Measurements from ENCODE around the gene HEATR5A.

HEATR5A gene

DNA sequence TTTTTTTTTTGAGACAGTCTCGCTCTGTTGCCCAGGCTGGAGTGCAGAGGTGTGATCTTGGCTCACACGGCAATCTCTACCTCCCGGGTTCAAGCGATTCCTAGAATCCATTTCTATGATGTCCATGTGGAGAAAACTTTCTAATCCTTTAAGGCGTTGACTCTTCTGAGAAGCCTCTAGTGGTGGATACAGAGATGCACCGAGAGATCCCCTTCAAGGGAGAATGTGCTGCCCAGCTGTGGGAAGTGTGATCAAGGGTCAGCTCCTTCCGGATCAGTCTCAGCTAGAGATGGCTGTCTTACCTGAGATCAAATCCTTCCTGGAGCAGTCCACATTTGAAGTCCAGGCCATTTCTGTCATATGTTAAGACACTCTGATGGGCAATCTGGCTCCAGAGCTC, 120.1 kb downstream of the HEATR5A start:
- no peak for TF ChIP-seq EP300 (IDR thresholded peaks at IDR 0.05; ENCODE audit: borderline replicate concordance)

DNA sequence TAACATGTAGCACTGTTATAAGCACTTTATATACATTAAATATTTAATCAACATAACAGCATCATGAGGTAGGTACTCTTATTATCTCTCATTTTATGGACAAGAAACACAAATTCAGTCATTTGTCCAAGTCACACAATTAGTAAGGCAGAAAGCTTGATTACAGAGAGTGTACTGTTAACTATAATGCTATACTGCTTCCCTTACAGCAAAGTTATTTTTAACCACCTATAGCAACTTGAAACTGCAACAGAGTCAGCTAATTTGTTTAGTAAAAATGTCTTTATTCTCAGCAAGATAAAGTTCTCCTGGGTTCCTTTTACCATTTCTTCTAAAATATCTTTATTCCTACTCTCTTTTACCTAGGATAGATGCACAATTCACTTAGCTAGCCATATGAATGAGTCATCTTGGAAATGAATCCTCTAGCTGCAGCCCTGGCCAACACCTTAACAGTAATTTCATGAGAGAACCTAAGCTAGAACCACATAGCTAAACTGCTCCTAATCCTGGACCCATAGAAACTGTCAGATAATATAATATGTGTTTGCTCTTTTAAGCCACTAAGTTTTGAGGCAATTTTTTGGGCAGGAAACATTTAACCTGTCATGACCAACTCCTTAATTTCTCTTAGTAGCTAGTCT, 122.5 kb downstream of the HEATR5A start:
- TF ChIP-seq RAD21 (IDR thresholded peaks at IDR 0.05; ENCODE audit: low read depth) (no peak), EGR1 (IDR thresholded peaks at IDR 0.05) (no peak), NFIC (IDR thresholded peaks at IDR 0.05) (no peak), FOXM1 (IDR thresholded peaks at IDR 0.05; ENCODE audit: borderline replicate concordance, low read depth) (no peak), YY1 (IDR thresholded peaks at IDR 0.05; ENCODE audit: low read depth) (no peak), CREB1 (IDR thresholded peaks at IDR 0.05; ENCODE audit: low read depth) (no peak), TAF1 (IDR thresholded peaks at IDR 0.05; ENCODE audit: low read depth) (no peak), TEAD4 (IDR thresholded peaks at IDR 0.05) (no peak), EP300 (IDR thresholded peaks at IDR 0.05; ENCODE audit: borderline replicate concordance) (no peak)
- TF ChIP-seq, protein P1, sequence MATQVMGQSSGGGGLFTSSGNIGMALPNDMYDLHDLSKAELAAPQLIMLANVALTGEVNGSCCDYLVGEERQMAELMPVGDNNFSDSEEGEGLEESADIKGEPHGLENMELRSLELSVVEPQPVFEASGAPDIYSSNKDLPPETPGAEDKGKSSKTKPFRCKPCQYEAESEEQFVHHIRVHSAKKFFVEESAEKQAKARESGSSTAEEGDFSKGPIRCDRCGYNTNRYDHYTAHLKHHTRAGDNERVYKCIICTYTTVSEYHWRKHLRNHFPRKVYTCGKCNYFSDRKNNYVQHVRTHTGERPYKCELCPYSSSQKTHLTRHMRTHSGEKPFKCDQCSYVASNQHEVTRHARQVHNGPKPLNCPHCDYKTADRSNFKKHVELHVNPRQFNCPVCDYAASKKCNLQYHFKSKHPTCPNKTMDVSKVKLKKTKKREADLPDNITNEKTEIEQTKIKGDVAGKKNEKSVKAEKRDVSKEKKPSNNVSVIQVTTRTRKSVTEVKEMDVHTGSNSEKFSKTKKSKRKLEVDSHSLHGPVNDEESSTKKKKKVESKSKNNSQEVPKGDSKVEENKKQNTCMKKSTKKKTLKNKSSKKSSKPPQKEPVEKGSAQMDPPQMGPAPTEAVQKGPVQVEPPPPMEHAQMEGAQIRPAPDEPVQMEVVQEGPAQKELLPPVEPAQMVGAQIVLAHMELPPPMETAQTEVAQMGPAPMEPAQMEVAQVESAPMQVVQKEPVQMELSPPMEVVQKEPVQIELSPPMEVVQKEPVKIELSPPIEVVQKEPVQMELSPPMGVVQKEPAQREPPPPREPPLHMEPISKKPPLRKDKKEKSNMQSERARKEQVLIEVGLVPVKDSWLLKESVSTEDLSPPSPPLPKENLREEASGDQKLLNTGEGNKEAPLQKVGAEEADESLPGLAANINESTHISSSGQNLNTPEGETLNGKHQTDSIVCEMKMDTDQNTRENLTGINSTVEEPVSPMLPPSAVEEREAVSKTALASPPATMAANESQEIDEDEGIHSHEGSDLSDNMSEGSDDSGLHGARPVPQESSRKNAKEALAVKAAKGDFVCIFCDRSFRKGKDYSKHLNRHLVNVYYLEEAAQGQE (IDR thresholded peaks at IDR 0.05; ENCODE audit: low read depth), result no peak
- TF ChIP-seq, protein P2, sequence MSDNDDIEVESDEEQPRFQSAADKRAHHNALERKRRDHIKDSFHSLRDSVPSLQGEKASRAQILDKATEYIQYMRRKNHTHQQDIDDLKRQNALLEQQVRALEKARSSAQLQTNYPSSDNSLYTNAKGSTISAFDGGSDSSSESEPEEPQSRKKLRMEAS (IDR thresholded peaks at IDR 0.05), result no peak
- TF ChIP-seq, protein P3, sequence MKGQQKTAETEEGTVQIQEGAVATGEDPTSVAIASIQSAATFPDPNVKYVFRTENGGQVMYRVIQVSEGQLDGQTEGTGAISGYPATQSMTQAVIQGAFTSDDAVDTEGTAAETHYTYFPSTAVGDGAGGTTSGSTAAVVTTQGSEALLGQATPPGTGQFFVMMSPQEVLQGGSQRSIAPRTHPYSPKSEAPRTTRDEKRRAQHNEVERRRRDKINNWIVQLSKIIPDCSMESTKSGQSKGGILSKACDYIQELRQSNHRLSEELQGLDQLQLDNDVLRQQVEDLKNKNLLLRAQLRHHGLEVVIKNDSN (IDR thresholded peaks at IDR 0.05), result no peak

DNA sequence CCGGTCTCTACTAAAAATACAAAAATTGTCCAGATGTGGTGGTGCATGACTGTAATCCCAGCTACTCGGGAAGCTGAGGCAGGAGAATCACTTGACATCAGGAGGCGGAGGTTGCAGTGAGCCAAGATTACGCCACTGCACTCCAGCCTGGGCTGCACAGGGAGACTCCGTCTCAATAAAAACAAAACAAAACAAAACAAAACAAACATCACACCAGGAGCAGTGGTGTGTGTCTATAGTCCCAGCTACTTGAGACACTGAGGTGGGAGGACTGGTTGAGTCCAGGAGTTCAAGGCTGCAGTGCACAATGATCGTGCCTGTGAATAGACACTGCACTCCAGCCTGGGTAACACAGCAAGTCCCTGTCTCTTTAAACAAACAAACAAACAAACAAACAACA, 123.2 kb downstream of the HEATR5A start:
- no peak for TF ChIP-seq ZBTB7A (IDR thresholded peaks at IDR 0.05; ENCODE audit: low read depth)
- TF ChIP-seq RAD21 (IDR thresholded peaks at IDR 0.05; ENCODE audit: low read depth), result no peak
- TF ChIP-seq EP300 (IDR thresholded peaks at IDR 0.05; ENCODE audit: borderline replicate concordance), result no peak
- TF ChIP-seq, protein P3 (IDR thresholded peaks at IDR 0.05), result no peak
- TF ChIP-seq TAF1 (IDR thresholded peaks at IDR 0.05; ENCODE audit: low read depth), result no peak
- no peak for TF ChIP-seq CREB1 (IDR thresholded peaks at IDR 0.05; ENCODE audit: low read depth)

DNA sequence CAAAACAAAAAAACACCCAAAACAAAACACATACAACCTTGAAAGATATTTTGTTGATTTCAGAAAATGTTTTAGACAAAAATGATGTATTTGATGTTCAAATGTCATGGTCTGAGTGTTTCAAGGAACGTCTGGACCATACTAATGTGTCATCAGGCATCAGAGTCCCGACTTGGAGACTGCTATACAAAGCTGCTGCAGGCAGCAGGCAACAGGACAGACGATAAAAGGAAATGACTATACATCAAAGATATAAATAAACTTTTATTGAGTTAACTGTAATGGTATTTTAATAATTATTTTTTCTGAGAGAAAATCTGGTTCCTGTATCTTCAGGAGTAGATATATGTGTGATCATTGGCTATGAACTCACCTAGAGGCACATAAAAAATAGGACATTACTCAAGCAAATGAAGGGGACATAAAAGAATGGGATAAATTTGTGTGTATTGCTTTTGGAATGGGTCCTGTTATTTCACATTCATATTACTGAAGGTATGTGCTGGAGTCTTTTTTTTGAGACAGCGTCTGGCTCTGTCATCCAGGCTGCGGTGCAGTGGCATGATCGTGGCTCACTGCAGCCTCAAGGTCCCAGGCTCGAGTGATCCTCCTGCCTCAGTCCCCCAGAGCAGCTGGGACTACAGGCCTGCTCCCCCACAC, 125.5 kb downstream of the HEATR5A start:
- TF ChIP-seq ZBTB7A (IDR thresholded peaks at IDR 0.05; ENCODE audit: low read depth), result no peak
- no peak for TF ChIP-seq EGR1 (IDR thresholded peaks at IDR 0.05)
- TF ChIP-seq NFIC (IDR thresholded peaks at IDR 0.05), result no peak
- TF ChIP-seq YY1 (IDR thresholded peaks at IDR 0.05; ENCODE audit: low read depth), result no peak
- no peak for TF ChIP-seq TEAD4 (IDR thresholded peaks at IDR 0.05)
- no peak for TF ChIP-seq CREB1 (IDR thresholded peaks at IDR 0.05; ENCODE audit: low read depth)
- no peak for TF ChIP-seq FOXM1 (IDR thresholded peaks at IDR 0.05; ENCODE audit: borderline replicate concordance, low read depth)
- no peak for TF ChIP-seq TAF1 (IDR thresholded peaks at IDR 0.05; ENCODE audit: low read depth)
- TF ChIP-seq RAD21 (IDR thresholded peaks at IDR 0.05; ENCODE audit: low read depth), result no peak

DNA sequence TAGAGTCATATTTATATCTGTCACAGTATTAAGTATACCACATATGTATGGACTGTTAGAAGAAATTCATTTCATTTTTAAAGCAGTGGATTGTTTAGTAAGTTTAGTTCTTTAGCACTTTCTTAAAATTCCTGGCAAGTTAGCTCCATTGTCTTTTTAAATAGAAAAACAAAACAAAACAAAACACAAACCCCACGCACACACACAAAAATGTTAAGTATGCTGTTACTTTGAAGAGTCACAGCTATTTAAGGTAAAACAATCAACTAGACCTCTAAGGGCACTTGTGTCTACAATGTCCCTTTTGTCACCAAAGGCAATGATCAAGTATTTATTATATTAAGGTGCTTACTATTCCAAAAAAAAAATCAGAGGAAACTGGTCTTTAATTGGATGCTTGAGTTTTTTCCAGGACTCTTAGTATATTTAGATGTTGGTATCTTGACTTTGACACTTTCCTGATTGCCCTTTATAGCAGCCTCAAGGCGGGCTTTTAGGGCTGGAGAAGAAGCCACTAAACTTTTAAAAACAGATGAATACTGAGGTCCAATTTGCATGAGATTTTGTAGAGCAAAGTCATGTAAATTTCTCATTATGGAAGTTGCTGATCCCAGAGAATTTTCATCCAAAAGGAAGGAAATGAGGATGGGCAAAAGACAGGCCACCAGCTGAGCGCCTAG, 127.3 kb downstream of the HEATR5A start:
- no peak for TF ChIP-seq ZBTB7A (IDR thresholded peaks at IDR 0.05; ENCODE audit: low read depth)
- TF ChIP-seq NFIC (IDR thresholded peaks at IDR 0.05), result no peak
- no peak for TF ChIP-seq EGR1 (IDR thresholded peaks at IDR 0.05)
- TF ChIP-seq TEAD4 (IDR thresholded peaks at IDR 0.05), result no peak
- TF ChIP-seq, protein P2 (IDR thresholded peaks at IDR 0.05), result no peak
- TF ChIP-seq TAF1 (IDR thresholded peaks at IDR 0.05; ENCODE audit: low read depth), result no peak
- TF ChIP-seq, protein P1 (IDR thresholded peaks at IDR 0.05; ENCODE audit: low read depth), result no peak
- TF ChIP-seq TCF12 (IDR thresholded peaks at IDR 0.05; ENCODE audit: low read depth), result no peak

DNA sequence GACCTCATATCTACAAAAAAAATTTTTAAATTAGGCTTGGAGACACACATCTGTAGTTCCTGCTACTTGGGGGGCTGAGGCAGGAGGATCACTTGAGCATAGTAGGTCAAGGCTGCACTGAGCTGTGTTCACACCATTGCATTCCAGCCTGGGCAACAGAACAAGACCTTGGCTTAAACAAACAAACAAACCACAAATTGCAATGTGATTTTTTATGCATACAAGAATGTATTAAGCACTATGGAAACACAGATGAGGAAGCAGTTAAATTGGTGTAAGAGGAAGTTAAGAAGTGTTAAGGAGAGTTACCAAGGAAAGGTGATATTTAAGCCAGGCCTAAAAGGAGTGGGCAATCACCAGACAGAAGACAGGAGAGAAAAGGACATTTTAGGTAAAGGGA, 129.1 kb downstream of the HEATR5A start:
- TF ChIP-seq, protein P2 (IDR thresholded peaks at IDR 0.05), result no peak
- TF ChIP-seq EP300 (IDR thresholded peaks at IDR 0.05; ENCODE audit: borderline replicate concordance), result no peak
- no peak for TF ChIP-seq YY1 (IDR thresholded peaks at IDR 0.05; ENCODE audit: low read depth)
- no peak for TF ChIP-seq FOXM1 (IDR thresholded peaks at IDR 0.05; ENCODE audit: borderline replicate concordance, low read depth)
- TF ChIP-seq CREB1 (IDR thresholded peaks at IDR 0.05; ENCODE audit: low read depth), result no peak
- no peak for TF ChIP-seq CEBPB (IDR thresholded peaks at IDR 0.05)
- TF ChIP-seq RAD21 (IDR thresholded peaks at IDR 0.05; ENCODE audit: low read depth), result no peak
- TF ChIP-seq EGR1 (IDR thresholded peaks at IDR 0.05), result no peak
- no peak for TF ChIP-seq TEAD4 (IDR thresholded peaks at IDR 0.05)
- TF ChIP-seq, protein P3 (IDR thresholded peaks at IDR 0.05), result no peak
- TF ChIP-seq, protein P1 (IDR thresholded peaks at IDR 0.05; ENCODE audit: low read depth), result no peak
- no peak for TF ChIP-seq TCF12 (IDR thresholded peaks at IDR 0.05; ENCODE audit: low read depth)
- no peak for TF ChIP-seq NFIC (IDR thresholded peaks at IDR 0.05)
- no peak for TF ChIP-seq TAF1 (IDR thresholded peaks at IDR 0.05; ENCODE audit: low read depth)

Measured in Ishikawa (cell line).